PC-3 (cell line): ENCODE results near the gene SLC7A1. TPM values are rescaled to one million over a fixed set of nuclear protein-coding genes. Genes with fewer than 3 reads are reported as not detected.

Source experiments
- ATAC-seq: fragments of 200-7000 bp; cut with Tn5 transposase; 2 replicates; pipeline ENCODE4 v1.9.1; 2020; ENCODE audit warnings: mild to moderate bottlenecking, moderate library complexity
- BruUV-seq: library from RNA; stranded (reverse); fragments of 400-500 nt; replicated peaks from 2 replicates; lab custom pipeline; 2021; lab: Mats Ljungman, UMichigan
- CTCF ChIA-PET: fragments of 300-600 bp; sonication (Branson Sonifier 250); formaldehyde crosslinking; loops from one replicate; lab custom pipeline; 2022; ENCODE audit warnings: antibody characterized with exemption; lab: Charles Lee
- POLR2A ChIA-PET: fragments of 300-600 bp; sonication (Branson Sonifier 250); formaldehyde crosslinking; loops from one replicate; lab custom pipeline; 2022; ENCODE audit warnings: antibody characterized with exemption; ENCODE audit not compliant: unreplicated experiment; lab: Charles Lee
- DNase-seq: peaks from one replicate; pipeline ENCODE4 v3.0.0-alpha.2; 2015
- H2AFZ ChIP-seq: fragments of 300-600 bp; sonication (generic); 2 replicates; pipeline ENCODE4 v1.6.0; 2016; ENCODE audit warnings: antibody characterized with exemption, low read length
- H3F3A ChIP-seq: fragments of 300-600 bp; sonication (generic); one replicate; pipeline ENCODE4 v1.6.0; 2017; ENCODE audit warnings: antibody characterized with exemption, low read length, control low read depth, mild to moderate bottlenecking; ENCODE audit not compliant: unreplicated experiment
- H3K27ac ChIP-seq: fragments of 300-600 bp; sonication (generic); 2 replicates; pipeline ENCODE4 v1.5.1; 2016; ENCODE audit warnings: mild to moderate bottlenecking, low read length
- H3K27me3 ChIP-seq: fragments of 300-600 bp; sonication (generic); 2 replicates; pipeline ENCODE4 v1.6.1; 2016; ENCODE audit warnings: low read length, mixed read lengths
- H3K36me3 ChIP-seq: fragments of 300-600 bp; sonication (generic); 2 replicates; pipeline ENCODE4 v1.6.1; 2016; ENCODE audit warnings: low read depth, mixed run types, low read length, mixed read lengths
- H3K4me1 ChIP-seq: fragments of 300-600 bp; sonication (generic); 2 replicates; pipeline ENCODE4 v1.5.1; 2016; ENCODE audit warnings: low read length; ENCODE audit not compliant: insufficient read depth
- H3K4me2 ChIP-seq: fragments of 300-600 bp; sonication (generic); 2 replicates; pipeline ENCODE4 v1.6.0; 2016; ENCODE audit warnings: low read length
- H3K4me3 ChIP-seq: fragments of 300-600 bp; sonication (generic); 2 replicates; pipeline ENCODE4 v1.5.1; 2016; ENCODE audit warnings: mild to moderate bottlenecking, low read length, mixed read lengths
- H3K79me2 ChIP-seq: fragments of 300-600 bp; sonication (generic); 2 replicates; pipeline ENCODE4 v1.6.1; 2017; ENCODE audit warnings: low read length, mixed read lengths
- H3K9ac ChIP-seq: fragments of 300-600 bp; sonication (generic); 2 replicates; pipeline ENCODE4 v1.6.0; 2016; ENCODE audit warnings: mild to moderate bottlenecking, low read length
- H3K9me2 ChIP-seq: fragments of 300-600 bp; sonication (generic); replicated peaks from 2 replicates; pipeline ENCODE4 v1.6.1; 2016; ENCODE audit warnings: mixed run types, low read length, mixed read lengths
- H3K9me3 ChIP-seq: fragments of 300-600 bp; sonication (generic); 2 replicates; pipeline ENCODE4 v1.6.1; 2016; ENCODE audit warnings: low read length, mixed read lengths
- H4K20me1 ChIP-seq: fragments of 300-600 bp; sonication (generic); 2 replicates; pipeline ENCODE4 v1.6.1; 2016; ENCODE audit warnings: low read length, mixed read lengths
- CTCF ChIP-seq: fragments of 300-600 bp; sonication (generic); conservative IDR thresholded peaks from 2 replicates; pipeline ENCODE4 v1.5.1; 2017; ENCODE audit warnings: antibody characterized with exemption, low read depth, mild to moderate bottlenecking, low read length
- EZH2 ChIP-seq: fragments of 300-600 bp; sonication (generic); IDR thresholded peaks from one replicate; pipeline ENCODE4 v1.6.1; 2017; ENCODE audit warnings: antibody characterized with exemption, mild to moderate bottlenecking, low read length; ENCODE audit not compliant: unreplicated experiment
- EZH2phosphoT487 ChIP-seq: fragments of 300-600 bp; sonication (generic); IDR thresholded peaks from 2 replicates; pipeline ENCODE4 v1.6.1; 2018; ENCODE audit warnings: mild to moderate bottlenecking, antibody characterized with exemption, low read length, borderline replicate concordance
- intact Hi-C: fragments of 100-400 bp; cut with micrococcal nuclease; formaldehyde crosslinking; loops from 2 replicates; pipeline ENCODE4 v1.9.0; 2023
- total RNA-seq: library from RNA; depleted of rRNA; stranded (reverse); fragments of >200 nt; gene quantifications from 2 replicates; pipeline ENCODE4 v1.2.3, GENCODE V29; 2014

SLC7A1 gene
- total RNA-seq, 1 experiment from 2014 or later = 19.5 TPM

GRCh38 chr13:29619995-29620394, 24.5 kb upstream of the SLC7A1 start:
- TF ChIP-seq EZH2 = no peak
- TF ChIP-seq EZH2phosphoT487 = no peak
- no peak for TF ChIP-seq CTCF
- CTCF ChIA-PET = no interaction called here
- Histone ChIP-seq H3K27me3 (peaks cover 32% of the 10 kb centered on the region), H3K9me2 (no peaks in the 10 kb centered on the region), H3K27ac (no peak overlapping the region), H3K4me3 (no peak overlapping the region), H3K36me3 (no peaks in the 10 kb centered on the region), H3K4me1 (no peaks in the 10 kb centered on the region), H3K79me2 (no peaks in the 10 kb centered on the region), H2AFZ (no peak overlapping the region), H3K4me2 (no peak overlapping the region), H3K9ac (no peak overlapping the region), H3K9me3 (no peaks in the 10 kb centered on the region), H4K20me1 (no peaks in the 10 kb centered on the region), H3F3A (no peaks in the 10 kb centered on the region)
- no TSS peak for BruUV-seq
- DNase-seq (no peak), ATAC-seq (no peak)
- intact Hi-C loops = no loop called here
- POLR2A ChIA-PET = no interaction called here

- peaks cover 63% of the 10 kb centered on the region for H3K27me3 ChIP-seq
- CTCF ChIA-PET = no interaction called here
- no peak overlapping the region for H3K4me2 ChIP-seq
- no peaks in the 10 kb centered on the region for H3K9me3 ChIP-seq
- no peaks in the 10 kb centered on the region for H3K4me1 ChIP-seq
- H3K79me2 ChIP-seq = no peaks in the 10 kb centered on the region
- H3K9ac ChIP-seq = no peak overlapping the region
- POLR2A ChIA-PET = no interaction called here
- no TSS peak for BruUV-seq
- no peak overlapping the region for H3K27ac ChIP-seq
- no peak overlapping the region for H2AFZ ChIP-seq
- H3K4me3 ChIP-seq = no peak overlapping the region
- ATAC-seq = no peak
- H3K9me2 ChIP-seq = no peaks in the 10 kb centered on the region
- no peaks in the 10 kb centered on the region for H4K20me1 ChIP-seq
- H3F3A ChIP-seq = no peaks in the 10 kb centered on the region
- intact Hi-C loops = no loop called here
- H3K36me3 ChIP-seq = no peaks in the 10 kb centered on the region
- TF ChIP-seq CTCF (no peak), EZH2phosphoT487 (no peak), EZH2 (no peak)
- no peak for DNase-seq
These were observed 17.6 kb upstream of the SLC7A1 start for GRCh38 chr13:29613101-29613500.

GRCh38 chr13:29607465-29607864, 12.0 kb upstream of the SLC7A1 start:
- Histone ChIP-seq H3F3A (no peaks in the 10 kb centered on the region), H3K79me2 (no peaks in the 10 kb centered on the region), H3K9me2 (no peaks in the 10 kb centered on the region), H3K4me3 (no peak overlapping the region), H2AFZ (no peak overlapping the region), H4K20me1 (no peaks in the 10 kb centered on the region), H3K4me1 (no peaks in the 10 kb centered on the region), H3K4me2 (no peak overlapping the region), H3K27me3 (peaks cover 70% of the 10 kb centered on the region), H3K9ac (no peak overlapping the region), H3K9me3 (no peaks in the 10 kb centered on the region), H3K36me3 (no peaks in the 10 kb centered on the region), H3K27ac (no peak overlapping the region)
- intact Hi-C loops = no loop called here
- no peak for ATAC-seq
- POLR2A ChIA-PET = no interaction called here
- DNase-seq = no peak
- TF ChIP-seq CTCF = no peak
- no peak for TF ChIP-seq EZH2phosphoT487
- no peak for TF ChIP-seq EZH2
- no TSS peak for BruUV-seq
- CTCF ChIA-PET = no interaction called here
